Uterus (tissue), 2 donors: ENCODE data around the gene SCARF1.

Source experiments
- POLR2A ChIP-seq, 2 donors: fragments of 450-650 bp; IDR thresholded peaks; one replicate each; pipeline ENCODE4 v1.6.1; 2016; ENCODE audit warnings: antibody characterized with exemption in 2 of 2, mild to moderate bottlenecking in 1 of 2, moderate library complexity in 1 of 2
- TF ChIP-seq, protein P1 (sequence below), 4 experiments: fragments of 200-600 bp in 2 of 4; fragments of 450-650 bp in 2 of 4; sonication (generic) in 2 of 4; IDR thresholded peaks; one replicate each; pipeline ENCODE4 v1.5.1; 2016 to 2019; ENCODE audit warnings: antibody characterized with exemption in 4 of 4, mild to moderate bottlenecking in 2 of 4, moderate library complexity in 1 of 4

DNA sequence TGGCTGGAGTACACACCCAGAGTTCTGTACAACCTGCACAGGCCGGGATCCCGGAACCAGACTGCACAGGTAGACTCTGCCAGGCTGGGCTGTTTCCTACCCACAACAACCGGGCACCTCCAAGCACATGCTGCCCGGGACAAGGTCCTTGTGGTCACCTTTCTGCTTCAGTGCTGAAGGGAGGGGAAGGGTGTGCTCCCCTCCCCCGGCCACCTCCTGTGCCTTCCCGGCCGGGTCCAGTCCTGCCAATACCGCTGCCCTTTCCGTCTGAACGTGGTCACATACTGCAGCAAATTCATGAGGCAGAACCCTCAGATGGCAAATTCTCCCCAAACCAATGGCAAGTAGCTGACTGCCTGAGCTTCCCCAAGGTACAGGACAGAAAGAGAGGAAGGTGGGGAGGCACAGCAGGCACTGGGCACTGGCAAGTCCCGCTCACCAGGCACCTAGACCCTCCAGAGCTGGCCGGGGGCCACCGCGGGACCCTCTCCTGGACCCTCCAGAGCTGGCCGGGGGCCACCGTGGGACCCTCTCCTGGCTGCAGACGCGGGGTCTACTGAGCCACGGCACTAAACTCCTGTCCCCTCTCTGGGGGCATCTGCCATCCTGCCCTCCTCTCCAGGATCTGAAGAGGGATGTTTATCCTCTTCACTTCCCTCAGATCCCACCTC is 39.7 kb downstream of the SCARF1 start:
- TF ChIP-seq, protein P1, sequence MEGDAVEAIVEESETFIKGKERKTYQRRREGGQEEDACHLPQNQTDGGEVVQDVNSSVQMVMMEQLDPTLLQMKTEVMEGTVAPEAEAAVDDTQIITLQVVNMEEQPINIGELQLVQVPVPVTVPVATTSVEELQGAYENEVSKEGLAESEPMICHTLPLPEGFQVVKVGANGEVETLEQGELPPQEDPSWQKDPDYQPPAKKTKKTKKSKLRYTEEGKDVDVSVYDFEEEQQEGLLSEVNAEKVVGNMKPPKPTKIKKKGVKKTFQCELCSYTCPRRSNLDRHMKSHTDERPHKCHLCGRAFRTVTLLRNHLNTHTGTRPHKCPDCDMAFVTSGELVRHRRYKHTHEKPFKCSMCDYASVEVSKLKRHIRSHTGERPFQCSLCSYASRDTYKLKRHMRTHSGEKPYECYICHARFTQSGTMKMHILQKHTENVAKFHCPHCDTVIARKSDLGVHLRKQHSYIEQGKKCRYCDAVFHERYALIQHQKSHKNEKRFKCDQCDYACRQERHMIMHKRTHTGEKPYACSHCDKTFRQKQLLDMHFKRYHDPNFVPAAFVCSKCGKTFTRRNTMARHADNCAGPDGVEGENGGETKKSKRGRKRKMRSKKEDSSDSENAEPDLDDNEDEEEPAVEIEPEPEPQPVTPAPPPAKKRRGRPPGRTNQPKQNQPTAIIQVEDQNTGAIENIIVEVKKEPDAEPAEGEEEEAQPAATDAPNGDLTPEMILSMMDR (IDR thresholded peaks at IDR 0.05) = no peak
- no peak for TF ChIP-seq POLR2A (IDR thresholded peaks at IDR 0.05)
